Measurements from ENCODE around the gene RALGDS.

The RALGDS gene

GRCh38 chr9:133118179-133118520 lies 2.9 kb downstream of the RALGDS start:
- no peak overlapping the region for H3K27ac ChIP-seq
- no peak for DNase-seq
- H3K27me3 ChIP-seq (ENCODE audit: insufficient read depth, low read depth, severe bottlenecking), result no peaks in the 10 kb centered on the region
- no peak overlapping the region for H3K4me3 ChIP-seq (ENCODE audit: low read depth, low read length)
- peaks cover 3% of the 10 kb centered on the region; the same call in 1 of the 2 replicates for H3K36me3 ChIP-seq
- no peak for TF ChIP-seq CTCF (IDR thresholded peaks at IDR 0.05; ENCODE audit: low read depth, low read length)
- H3K9me3 ChIP-seq (ENCODE audit: severe bottlenecking), result no peaks in the 10 kb centered on the region

- H3K9me3 ChIP-seq (ENCODE audit: severe bottlenecking), result no peaks in the 10 kb centered on the region
- H3K4me3 ChIP-seq (ENCODE audit: low read depth, low read length), result no peak overlapping the region
- peaks cover 3% of the 10 kb centered on the region; the same call in 1 of the 2 replicates for H3K36me3 ChIP-seq
- no peak for TF ChIP-seq CTCF (IDR thresholded peaks at IDR 0.05; ENCODE audit: low read depth, low read length)
- no peak for DNase-seq
- H3K27me3 ChIP-seq (ENCODE audit: insufficient read depth, low read depth, severe bottlenecking), result no peaks in the 10 kb centered on the region
- H3K27ac ChIP-seq, result no peak overlapping the region
Observed at GRCh38 chr9:133117271-133118178, 3.5 kb downstream of the RALGDS start.

- no peak overlapping the region for H3K27ac ChIP-seq
- H3K9me3 ChIP-seq (ENCODE audit: severe bottlenecking), result no peaks in the 10 kb centered on the region
- H3K4me3 ChIP-seq (ENCODE audit: low read depth, low read length), result no peak overlapping the region
- H3K36me3 ChIP-seq, result peaks cover 6% of the 10 kb centered on the region
- DNase-seq, result peak; percentile 9
- no peaks in the 10 kb centered on the region for H3K27me3 ChIP-seq (ENCODE audit: insufficient read depth, low read depth, severe bottlenecking)
- TF ChIP-seq CTCF (IDR thresholded peaks at IDR 0.05; ENCODE audit: low read depth, low read length), result no peak
Observed at GRCh38 chr9:133116346-133117231, 4.5 kb downstream of the RALGDS start.

- H3K9me3 ChIP-seq (ENCODE audit: severe bottlenecking), result no peaks in the 10 kb centered on the region
- H3K27me3 ChIP-seq (ENCODE audit: insufficient read depth, low read depth, severe bottlenecking), result no peaks in the 10 kb centered on the region
- no peak overlapping the region for H3K4me3 ChIP-seq (ENCODE audit: low read depth, low read length)
- H3K27ac ChIP-seq, result peak overlapping the region; percentile 82
- TF ChIP-seq CTCF (IDR thresholded peaks at IDR 0.05; ENCODE audit: low read depth, low read length), result no peak
- H3K36me3 ChIP-seq, result peaks cover 14% of the 10 kb centered on the region
- DNase-seq, result peak; percentile 10
Observed at GRCh38 chr9:133115604-133116345, 5.3 kb downstream of the RALGDS start.

- no peak for TF ChIP-seq CTCF (IDR thresholded peaks at IDR 0.05; ENCODE audit: low read depth, low read length)
- H3K36me3 ChIP-seq, result peaks cover 22% of the 10 kb centered on the region
- DNase-seq, result peak; percentile 48
- H3K4me3 ChIP-seq (ENCODE audit: low read depth, low read length), result no peak overlapping the region
- H3K27me3 ChIP-seq (ENCODE audit: insufficient read depth, low read depth, severe bottlenecking), result no peaks in the 10 kb centered on the region
- H3K27ac ChIP-seq, result peak overlapping the region; percentile 82
- no peaks in the 10 kb centered on the region for H3K9me3 ChIP-seq (ENCODE audit: severe bottlenecking)
Observed at GRCh38 chr9:133114886-133115603, 6.0 kb downstream of the RALGDS start.
